ENCODE results near the gene ASMT.

- TF ChIP-seq CTCF (IDR thresholded peaks at IDR 0.05), result no peak
- TF ChIP-seq POLR2AphosphoS5 (IDR thresholded peaks at IDR 0.05), result no peak
- TF ChIP-seq POLR2A (IDR thresholded peaks at IDR 0.05), result no peak
- no peak for TF ChIP-seq EP300 (IDR thresholded peaks at IDR 0.05)
Observed at GRCh38 chrX:1587161-1587560, 27.7 kb upstream of the ASMT start.

Measured in sigmoid colon (tissue), 4 donors.